Hematopoietic multipotent progenitor cell treated with erythropoietin and hydrocortisone succinate and interleukin-3 and kit ligand, for 4 days (in vitro differentiated cells): ENCODE measurements around the gene MILR1.
"Not testable (repeated sequence)": the region's sequence is repeated elsewhere in the genome, so short reads cannot be mapped to it uniquely, and the experiment has no call there.

Experiments used
- DNase-seq: peaks from one replicate; pipeline ENCODE4 v3.0.0-alpha.2; 2015

The MILR1 gene

DNA sequence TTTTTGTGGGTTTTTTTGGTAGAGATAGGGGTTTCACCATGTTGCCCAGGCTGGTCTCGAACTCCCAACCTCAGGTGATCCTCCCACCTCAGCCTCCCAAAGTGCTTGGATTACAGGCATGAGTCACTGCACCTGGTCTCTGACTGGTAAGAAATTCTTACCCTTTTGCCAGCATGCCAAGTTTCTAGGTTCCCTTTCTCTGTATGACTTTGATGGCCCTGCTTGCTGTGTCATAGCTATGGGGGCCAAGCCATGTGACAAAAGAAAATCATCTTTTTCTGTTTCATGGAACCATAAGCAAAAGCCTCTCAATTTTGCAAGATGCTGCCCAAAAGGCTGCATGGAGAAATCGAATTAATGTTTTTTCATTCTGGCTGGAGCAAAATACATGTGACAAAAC, 18.9 kb upstream of the MILR1 start:
- not testable (repeated sequence) for DNase-seq

DNA sequence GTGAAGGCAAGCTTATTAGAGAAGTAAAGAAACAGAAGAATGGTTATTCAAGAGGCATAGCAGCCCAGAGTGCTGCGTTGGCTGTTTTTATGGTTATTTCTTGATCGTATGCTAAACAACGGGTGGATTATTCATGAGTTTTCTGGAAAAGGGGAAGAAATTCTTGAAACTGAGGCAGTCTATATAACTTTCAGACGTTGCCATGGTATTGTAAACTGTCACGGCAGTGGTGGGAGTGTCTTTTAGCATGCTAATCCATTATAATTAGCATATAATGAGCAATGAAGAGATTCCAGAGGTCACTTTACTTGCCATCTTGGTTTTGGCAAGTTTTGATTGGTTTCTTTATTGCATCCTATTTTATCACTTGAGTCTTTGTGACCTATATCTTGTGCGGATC, 17.4 kb upstream of the MILR1 start:
- no peak for DNase-seq

DNA sequence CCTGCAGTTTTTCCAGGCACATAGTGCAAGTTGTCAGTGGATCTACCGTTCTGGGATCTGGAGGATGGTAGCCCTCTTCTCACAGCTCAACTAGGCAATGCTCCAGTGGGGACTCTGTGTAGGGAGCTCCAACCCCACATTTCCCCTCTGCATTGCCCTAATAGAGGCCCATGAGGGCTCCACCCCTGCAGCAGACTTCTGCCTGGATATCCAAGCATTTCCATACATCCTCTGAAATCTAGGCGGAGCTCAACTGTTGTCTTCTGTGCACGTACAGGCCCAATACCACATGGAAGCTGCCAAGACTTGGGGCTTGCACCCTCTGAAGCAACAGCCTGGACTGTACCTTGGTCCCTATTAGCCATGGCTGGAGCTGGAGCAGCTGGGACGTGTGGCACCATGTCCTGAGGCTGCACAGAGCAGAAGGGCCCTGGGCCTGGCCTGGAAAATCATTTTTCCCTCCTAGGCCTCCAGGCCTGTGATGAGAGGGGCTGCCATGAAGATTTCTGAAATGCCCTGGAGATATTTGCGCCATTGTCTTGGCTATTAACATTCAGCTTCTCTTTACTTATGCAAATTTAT, 10.9 kb upstream of the MILR1 start:
- no peak for DNase-seq

DNA sequence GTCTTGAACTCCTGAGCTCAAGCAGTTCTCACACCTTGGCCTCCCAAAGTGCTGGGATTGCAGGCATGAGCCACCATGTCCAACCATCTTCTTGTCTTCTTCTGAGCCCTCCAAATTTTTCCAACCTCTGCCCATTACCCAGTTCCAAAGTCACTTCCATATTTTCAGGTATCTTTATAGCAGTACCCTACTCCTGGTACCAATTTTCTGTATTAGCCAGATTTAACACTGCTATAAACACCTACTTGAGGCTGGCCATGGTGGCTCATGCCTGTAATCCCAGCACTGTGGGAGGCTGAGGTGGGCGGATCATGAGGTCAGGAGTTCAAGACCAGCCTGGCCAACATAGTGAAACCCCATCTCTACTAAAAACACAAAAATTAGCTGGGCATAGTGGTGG, 9.4 kb upstream of the MILR1 start:
- not testable (repeated sequence) for DNase-seq

DNA sequence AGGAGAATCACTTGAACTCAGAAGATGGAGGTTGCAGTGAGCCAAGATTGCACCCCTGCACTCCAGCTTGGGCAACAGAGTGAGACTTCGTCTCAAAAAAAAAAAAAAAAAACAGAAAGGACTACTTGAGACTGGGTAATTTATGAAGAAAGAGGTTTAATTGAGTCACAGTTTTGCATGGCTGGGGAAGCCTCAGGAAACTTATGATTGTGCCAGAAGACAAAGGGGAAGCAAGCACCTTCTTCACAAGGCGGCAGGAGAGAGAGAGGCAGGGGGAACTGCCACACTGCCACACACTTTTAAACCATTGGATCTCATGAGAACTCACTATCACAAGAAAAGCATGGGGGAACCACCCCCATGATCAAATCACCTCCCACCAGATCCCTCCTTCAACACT, 9.0 kb upstream of the MILR1 start:
- DNase-seq: no peak

DNA sequence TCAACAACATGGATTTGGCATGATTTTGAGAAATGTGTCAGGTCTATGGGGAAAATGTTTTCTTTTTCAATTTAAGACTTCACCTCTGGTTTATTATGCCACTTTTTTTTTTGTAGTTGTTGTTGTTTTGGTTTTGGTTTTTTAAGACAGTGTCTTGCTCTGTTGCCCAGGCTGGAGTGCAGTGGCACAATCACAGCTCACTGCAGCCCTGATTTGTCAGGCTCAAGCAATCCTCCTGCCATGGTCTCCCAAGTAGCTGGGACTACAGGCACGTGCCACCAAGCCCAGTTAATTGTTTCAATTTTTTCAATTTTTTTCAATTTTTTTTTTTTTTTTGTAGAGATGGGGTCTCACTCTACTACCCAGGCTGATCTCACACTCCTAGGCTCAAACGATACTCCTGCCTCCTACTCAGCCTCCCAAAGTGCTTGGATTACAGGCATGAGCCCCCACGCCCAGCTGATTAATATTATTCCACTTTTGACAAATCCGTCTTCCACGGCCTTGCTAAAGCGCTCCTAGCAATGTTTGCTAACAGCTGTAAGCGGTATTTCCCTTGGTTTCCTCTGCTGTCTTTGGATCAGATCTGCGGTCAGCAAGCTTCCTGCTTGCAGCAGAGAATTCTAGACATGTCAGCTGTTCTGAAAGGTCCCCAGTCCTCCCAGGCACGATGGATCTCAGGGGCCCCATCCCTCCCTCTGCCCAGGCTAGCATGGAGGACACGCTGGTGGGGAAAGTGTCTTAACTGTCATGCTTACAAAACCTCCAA, 7.0 kb upstream of the MILR1 start:
- peak; percentile 86 for DNase-seq

DNA sequence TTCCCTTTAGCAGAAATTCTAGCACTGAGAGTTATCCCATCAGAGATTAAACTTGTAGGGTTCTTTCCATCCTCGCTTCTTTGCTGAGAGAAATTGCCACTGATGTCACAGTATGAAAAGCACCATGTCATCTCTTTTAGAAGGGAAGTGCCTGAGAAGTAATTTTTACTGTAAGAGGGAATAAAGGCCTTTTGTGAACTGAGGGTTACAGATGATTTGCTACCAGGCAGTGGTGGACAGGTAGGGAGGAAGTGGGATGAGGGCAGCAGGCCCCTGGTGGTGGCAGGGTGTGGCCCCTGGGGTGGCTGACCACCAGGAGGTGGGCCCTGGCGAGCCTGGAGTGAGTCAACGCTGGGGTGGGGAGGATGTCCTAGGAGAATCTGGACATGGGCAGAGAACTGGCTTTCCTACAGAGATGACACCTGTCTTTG, 6.4 kb upstream of the MILR1 start:
- no peak for DNase-seq

DNA sequence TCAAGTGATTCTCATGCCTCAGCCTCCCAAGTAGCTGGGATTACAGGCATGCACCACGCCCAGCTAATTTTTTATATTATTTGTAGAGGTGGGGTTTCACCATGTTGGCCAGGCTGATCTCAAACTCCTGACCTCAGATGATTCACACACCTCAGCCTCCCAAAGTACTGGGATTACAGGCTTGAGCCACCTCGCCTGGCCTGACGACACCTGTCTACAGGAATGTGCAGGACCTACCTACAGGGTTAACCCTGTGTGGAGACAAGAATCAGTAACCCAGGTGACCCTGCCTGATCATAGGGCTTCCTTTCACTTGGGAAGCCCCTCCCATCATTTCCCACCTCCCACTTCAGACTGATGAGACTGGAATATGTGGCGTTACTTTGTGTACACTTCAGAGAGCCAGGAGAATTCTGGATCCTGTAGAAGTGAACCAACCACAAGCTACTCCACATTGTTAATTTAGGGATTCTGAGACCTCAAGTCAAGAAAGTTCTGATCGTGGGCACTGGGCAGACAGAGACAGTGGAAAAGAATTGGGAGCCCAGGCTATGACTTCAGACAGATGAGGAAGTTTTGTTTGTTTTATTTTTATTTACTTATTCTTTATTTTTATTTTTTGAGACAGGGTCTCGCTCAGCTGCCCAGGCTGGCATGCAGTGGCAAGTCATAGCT, 5.7 kb upstream of the MILR1 start:
- DNase-seq: no peak

DNA sequence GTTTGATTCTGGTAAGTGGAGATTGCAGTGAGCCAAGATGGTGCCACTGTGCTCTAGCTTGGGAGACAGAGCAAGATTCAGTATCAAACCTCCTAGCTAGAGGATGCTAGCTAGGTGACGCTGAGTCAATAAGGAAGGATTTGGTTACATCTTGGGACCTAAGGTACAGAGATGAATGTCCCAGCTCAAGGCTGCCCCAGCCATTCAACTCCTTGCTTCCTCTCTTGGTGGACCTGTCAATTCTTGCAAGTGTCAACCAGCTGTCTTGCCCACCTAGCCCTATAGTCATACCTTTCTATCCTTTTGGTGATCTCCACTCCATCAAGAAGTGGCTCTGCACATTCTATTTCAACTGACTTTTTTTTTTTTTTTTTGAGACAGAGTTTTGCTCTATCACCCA, 1.4 kb upstream of the MILR1 start:
- DNase-seq: no peak

DNA sequence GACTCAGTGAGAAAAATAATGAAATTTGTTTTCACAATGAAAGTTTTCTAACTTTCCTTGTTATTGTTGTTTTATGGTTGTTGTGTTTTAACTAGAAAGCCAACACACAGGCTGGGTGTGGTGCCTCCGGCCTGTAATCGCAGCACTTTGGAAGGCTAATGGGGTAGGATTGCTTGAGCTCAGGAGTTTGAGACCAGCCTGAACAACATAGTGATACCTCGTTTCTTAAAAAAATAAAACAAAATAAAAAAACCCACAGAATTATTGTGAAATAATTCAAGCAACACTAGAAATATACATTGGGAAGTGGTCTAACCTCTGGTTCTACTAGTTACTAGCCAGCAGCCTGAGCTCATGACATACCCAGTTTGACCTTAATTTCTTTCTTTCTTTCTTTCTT, 630 bp downstream of the MILR1 start:
- DNase-seq: peak; percentile 64

DNA sequence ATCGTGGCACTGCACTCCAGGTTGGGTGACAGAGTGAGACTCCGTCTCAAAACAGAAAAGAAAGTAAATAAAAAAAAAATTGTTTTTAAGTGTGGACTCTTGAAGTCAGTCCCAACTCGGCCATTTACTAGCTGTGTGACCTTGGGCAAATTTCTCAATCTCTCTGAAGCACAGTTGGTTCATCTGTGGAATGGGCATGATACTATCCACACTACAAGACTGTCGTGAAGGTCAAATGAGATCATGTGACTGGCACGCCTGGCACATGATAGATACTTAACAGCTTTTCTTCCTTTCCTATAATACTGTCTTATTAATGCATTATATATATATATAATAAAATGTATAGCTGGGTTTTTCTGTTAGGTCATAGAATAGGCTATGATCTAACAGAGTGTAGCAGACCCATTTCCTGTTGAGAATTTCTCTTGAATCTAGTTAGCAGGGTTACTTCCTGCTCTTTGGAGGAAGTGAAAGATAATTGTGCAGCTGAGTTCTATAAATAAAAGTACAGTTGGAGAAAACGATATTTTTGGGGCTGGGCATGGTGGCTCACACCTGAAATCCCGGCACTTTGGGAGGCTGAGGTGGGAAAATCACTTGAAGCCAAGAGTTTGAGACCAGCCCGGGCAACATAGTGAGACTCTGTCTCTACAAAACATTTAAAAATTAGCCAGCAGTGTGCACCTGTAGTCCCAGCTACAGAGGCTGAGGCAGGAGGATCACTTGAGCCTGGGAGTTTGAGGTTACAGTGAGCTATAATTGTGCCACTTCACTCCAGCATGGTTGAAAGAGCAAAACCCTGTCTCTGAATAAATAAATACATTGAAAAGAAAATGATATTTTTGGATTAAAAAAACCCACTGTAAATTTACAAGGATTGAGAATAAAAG, 7.3 kb downstream of the MILR1 start:
- peak; percentile 61 for DNase-seq

DNA sequence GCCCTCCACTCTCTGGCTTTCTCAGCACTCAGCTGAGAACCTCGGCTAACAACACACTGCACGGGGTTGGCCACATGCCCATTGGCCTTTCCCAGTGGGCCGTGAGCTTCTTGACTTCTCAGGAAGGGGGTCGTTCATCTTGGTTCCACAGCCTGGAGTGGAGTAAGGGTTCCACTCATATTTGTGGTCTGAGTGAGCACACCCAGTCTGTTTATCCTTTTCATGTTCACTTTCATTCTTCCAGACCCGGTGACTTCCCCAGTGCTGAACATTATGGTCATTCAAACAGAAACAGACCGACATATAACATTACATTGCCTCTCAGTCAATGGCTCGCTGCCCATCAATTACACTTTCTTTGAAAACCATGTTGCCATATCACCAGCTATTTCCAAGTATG, 8.2 kb downstream of the MILR1 start:
- DNase-seq: no peak

DNA sequence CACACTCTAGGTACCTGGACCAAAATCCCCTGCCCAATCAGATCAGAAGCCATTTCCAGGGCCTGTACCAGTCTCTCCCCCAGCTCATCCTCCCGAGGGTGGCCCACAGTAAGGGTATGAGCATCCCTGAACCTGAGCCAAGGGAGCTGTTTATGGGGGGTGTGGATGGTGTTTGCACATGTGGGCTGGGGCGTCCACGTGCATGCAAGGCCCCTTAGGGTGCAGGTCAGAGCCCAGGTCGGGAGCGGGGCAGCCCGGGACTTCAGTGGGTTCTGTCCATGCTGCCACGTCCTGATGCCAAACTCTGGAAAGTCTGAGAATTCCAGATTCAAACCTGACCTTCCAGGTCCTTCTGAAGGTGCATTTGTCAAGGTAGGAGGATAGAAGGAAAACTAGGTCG, 9.8 kb downstream of the MILR1 start:
- no peak for DNase-seq

DNA sequence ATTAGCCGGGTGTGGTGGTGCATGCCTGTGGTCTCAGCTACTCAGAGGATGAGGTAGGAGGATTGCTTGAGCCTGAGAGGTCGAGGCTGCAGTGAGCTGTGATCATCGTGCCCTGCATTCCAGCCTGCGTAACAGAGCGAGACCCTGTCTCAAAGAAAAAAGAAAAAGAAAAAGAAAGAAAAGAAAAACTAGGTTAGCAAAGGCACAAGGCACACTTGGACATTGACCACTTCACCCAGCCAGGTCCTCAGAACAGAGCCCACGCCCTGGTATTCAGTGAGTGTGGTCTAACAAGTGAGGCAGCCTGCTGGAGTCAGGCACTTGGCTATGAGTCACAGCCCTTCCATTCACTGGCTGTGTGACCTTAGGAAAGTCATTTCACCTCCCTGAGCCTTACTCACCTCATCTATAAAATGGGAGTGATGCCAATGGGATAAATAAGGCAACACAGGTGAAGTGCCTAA, 10.4 kb downstream of the MILR1 start:
- no peak for DNase-seq

DNA sequence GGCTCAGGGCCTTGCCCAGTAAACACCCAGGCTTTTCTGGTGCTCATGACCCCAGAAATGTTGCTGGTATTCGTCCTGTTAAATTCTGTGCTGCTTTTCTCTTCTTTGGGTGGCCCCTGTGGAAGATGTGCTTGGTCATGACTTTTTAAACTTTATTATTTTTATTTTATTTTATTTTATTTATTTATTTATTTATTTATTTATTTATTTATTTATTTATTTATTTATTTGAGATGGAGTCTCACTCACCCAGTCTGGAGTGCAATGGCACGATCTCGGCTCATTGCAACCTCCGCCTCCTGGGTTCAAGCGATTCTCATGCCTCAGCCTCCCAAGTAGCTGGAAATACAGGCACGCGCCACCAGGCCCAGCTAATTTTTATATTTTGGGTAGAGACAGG, 10.9 kb downstream of the MILR1 start:
- DNase-seq: not testable (repeated sequence)

DNA sequence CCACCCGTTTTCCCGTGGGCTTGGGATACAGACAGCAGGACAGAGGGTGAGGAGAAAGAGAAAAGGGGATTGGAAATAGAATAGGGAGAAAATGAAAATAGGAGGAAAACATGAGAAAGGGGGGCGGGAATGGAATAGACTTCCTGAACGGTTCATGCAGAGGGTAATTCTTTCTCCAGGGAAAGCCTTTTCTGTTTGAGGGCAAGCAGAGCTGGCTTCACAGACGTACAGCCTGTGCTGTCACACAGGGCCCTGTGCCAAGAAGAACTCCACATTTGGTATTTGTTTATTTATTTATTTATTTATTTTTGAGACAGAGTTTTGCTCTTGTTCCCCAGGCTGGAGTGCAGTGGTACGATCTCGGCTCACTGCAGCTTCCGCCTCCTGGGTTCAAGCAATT, 12.0 kb downstream of the MILR1 start:
- no peak for DNase-seq

DNA sequence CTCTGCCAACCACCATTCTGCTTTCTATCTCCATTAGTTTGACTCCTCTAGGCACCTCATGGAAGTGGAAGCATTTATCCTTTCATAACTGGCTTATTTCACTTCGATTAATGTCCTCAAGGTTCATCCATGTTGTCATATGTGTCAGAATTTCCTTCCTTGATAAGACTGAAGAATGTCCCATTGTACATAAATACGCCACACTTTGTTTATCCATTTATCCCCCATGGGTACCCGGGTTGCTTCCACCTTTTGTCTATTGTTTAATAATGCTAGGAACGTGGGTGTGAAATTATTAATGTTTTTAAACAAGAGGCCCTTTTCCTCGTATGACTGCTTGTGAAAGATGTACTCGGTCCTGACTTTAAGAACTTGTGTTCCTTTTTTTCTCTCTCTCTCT, 12.9 kb downstream of the MILR1 start:
- no peak for DNase-seq

DNA sequence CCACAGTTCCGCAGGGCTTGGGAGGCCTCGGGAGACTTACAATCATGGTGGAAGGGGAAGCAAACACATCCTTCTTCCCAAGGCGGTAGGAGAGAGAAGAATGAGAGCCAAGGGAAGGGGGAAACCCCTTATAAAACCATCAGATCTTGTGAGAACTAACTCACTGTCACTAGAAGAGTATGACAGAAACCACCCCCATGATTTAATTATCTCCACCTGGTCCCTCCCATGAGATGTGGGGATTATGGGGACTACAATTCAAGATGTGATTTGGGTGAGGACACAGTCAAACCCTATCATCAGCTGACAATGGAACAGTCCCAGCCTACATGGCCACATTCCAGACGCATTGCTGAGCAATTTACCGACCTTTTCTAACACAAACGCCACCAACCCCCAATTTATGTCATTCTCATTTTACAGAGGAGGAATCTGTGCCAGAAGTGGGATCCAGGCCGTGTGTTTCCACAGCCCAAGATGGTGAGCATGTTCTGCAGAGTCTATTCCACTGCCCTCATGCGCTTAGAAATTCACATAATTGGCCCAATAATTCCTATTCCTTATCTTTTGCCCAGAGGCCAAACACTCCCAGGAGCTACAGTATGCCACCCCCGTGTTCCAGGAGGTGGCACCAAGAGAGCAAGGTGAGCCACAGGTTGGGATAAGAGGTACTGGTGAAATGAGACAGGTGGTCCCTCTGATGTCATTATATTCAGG, 17.3 kb downstream of the MILR1 start:
- no peak for DNase-seq

DNA sequence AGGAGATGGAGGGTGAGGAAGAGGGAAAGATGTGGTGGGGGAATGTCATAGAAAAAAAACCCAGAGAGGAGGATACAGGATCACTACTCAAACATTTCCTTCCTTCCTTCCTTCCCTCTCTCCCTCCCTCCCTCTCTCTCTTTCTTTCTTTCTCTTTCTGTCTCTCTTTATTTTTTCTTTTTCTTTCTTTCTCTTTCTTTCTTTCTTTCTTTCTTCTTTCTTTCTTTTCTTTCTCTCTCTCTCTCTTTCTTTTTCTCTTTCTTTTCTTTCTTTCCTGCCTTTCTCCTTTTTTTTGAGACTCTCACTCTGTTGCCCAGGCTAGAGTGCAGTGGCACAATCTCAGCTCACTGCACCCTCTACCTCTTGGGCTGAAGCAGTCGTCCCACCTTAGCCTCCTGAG, 17.9 kb downstream of the MILR1 start:
- not testable (repeated sequence) for DNase-seq

DNA sequence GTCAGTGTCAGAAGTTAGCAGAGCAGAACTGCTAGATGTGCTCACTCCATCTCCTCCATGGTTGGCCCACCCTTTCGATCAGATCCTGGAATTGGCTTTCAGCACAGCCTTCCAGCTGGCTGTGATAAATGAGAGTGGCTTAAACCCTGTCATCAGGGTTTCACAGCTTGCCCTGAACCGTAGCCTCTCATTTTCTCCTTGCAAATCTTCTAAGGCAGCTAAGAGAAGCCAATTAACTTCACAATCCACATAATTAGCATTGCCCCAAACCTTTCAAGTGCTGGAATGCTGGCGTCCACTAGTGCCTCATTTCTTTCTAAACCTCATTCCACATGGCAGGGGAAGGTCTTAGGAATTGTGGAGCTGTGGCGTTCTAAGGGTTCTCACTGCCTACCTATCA, 21.7 kb downstream of the MILR1 start:
- no peak for DNase-seq

DNA sequence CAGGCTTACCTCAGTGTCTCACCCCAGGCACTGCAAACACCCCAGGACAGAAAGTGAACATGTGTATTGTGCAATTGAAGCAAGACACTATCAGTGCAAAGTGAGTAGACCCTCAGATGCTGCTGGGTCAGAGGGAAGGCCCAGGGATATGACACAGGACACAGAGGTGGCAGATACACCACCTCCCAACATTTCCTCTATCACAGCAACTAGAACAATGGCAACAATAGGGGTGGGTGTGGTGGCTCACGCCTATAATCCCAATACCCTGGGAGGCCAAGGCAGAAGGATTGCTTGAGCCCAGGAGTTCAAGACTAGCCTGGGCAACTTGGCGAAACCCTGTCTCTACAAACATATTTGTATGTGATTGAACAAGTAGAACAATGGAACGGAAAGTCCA, 22.5 kb downstream of the MILR1 start:
- DNase-seq: no peak

DNA sequence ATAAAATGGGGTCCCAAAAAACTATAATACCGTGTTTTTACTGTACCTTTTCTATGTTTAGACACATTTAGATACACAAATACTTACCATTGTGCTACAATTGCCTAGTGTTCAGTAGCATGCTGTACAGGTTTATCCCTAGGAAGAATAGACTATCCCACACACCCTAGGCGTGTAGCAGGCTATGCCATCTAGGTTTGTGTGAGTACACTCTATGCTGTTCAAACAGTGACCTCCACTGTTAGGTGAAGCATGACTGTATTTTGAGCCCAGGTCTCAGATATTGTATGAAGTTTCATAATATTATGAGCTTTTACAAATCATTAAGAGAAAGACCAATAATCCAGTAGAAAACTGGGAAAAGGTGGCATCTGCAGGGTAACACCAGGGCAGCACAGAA, 23.6 kb downstream of the MILR1 start:
- peak; percentile 11 for DNase-seq

DNA sequence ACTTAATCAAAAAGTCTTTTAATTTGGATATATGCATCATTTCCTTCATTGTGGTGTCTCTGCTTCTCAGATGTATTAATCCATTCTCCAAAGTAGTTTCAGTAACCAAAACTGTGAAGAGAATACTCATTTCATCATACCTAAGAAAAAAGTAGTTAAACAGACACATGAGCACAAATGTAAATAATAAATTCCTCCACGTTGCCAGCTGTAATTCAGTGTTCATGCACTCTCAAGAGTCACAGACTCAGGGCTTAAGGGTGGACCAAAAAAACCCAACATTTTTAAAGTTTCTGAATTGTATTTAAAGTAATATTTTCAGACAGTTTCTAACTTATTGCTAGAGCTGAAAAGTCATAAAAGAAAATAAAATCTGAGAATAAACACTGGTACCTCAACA, 28.9 kb downstream of the MILR1 start:
- DNase-seq: no peak
